GM18951 (cell line): Measurements from ENCODE around the gene IL34.

Experiments used
- POLR2A ChIP-seq: IDR thresholded peaks from 4 replicates; pipeline ENCODE4 v1.6.1; 2011; ENCODE audit warnings: mild to moderate bottlenecking; ENCODE audit not compliant: insufficient read length, insufficient read depth; ENCODE audit errors: extremely low read depth
- in situ Hi-C: fragments of 300-500 bp; cut with MboI; formaldehyde crosslinking; loops from one replicate; pipeline ENCODE4 v1.12.0; 2022; ENCODE audit warnings: low sequenced_read_pairs, mixed read lengths, inconsistent platforms; ENCODE audit not compliant: unreplicated experiment

The IL34 gene

DNA sequence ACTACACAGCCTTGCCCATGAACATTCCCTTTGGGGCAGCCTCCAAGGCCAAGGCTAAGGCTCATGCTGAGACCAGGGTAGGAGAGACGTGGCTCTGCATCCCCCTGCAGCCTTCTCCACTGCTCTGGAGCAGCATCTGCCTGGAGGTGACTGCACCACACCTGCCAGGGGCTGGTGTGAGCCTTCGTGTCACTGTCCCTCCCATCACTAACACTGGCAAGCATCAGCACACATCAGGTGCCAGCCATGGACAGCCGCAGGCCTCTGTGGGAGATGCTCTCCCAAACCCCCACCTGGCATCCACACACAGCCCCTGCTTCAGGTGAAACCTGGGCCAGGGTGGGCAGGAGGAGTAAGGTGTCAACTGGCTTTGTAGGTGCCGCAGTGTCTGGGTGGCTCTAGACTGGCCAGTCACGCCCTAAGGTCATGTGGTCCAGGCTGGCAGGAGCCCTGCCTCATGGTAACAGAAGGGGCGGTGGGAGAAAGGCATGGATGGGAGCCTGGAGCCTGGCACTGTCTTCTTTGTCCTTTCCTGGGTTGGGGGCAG is 57.5 kb downstream of the IL34 start:
- in situ Hi-C loops: no loop called here
- no peak for TF ChIP-seq POLR2A

DNA sequence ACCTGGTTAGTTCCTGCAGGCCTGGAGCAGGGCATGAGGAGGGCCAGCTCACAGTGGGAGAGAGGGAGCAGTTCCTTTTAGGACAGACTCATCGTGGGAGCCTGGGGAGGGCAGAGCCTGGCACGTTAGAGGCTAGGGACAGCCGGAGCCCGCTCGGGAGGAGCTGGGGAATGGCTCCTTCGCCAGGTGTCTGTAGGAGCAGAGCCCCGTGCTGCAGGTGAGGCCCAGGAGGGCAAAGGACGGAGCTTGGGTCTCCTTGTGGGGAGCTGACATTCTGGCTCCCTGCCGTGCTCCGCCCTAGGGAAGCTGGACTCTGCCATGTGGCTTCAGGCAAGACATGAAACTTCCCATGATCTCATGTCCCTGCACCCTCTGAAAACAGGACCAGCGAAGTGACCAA is 58.2 kb downstream of the IL34 start:
- in situ Hi-C loops: no loop called here
- TF ChIP-seq POLR2A: no peak

DNA sequence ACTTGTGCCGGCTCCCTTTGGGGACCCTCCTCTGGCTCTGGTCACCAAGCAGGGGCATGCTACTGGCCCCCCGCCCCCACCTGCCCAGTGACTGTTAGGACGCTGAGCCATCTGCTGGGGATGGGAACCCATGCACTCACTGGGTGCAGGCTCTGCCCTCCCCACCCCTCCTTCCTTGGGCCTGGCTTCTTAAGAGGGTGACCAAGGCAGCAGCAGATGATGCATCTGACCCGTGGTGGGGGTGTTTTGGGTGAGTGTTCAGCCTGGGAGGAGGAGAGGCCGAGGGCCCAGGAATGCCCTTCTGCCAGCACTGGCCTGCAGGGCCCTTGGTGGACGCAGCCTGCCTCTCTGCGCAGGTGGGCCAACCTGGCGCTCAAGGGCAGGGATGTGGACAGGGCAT is 58.7 kb downstream of the IL34 start:
- in situ Hi-C loops: no loop called here
- TF ChIP-seq POLR2A: no peak

DNA sequence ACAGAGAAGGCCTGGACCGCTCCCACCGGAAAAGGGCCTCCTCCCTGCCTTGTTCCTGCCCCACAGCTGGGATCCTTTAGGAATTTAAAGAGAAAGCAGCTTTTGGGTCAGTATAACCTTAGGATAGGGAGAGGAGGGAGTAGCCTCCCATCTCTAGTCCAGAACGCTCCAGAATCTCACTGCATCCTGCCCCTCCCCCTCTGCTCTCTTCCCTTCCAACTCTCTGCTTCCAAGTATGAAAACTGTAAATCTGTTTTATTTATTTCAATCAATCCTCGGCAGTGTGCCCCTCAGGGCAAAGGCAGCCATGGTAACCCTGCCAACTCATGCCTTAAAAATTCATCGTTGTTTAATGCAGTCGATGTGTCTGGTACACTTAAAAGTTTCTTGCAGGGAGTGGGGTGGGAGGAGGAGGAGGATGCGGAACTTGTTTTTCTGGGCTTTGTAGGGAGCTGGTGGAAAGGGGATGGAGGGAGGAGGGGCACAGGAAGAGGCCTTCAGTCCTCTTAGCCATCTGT is 60.6 kb downstream of the IL34 start:
- in situ Hi-C loops: no loop called here
- no peak for TF ChIP-seq POLR2A

DNA sequence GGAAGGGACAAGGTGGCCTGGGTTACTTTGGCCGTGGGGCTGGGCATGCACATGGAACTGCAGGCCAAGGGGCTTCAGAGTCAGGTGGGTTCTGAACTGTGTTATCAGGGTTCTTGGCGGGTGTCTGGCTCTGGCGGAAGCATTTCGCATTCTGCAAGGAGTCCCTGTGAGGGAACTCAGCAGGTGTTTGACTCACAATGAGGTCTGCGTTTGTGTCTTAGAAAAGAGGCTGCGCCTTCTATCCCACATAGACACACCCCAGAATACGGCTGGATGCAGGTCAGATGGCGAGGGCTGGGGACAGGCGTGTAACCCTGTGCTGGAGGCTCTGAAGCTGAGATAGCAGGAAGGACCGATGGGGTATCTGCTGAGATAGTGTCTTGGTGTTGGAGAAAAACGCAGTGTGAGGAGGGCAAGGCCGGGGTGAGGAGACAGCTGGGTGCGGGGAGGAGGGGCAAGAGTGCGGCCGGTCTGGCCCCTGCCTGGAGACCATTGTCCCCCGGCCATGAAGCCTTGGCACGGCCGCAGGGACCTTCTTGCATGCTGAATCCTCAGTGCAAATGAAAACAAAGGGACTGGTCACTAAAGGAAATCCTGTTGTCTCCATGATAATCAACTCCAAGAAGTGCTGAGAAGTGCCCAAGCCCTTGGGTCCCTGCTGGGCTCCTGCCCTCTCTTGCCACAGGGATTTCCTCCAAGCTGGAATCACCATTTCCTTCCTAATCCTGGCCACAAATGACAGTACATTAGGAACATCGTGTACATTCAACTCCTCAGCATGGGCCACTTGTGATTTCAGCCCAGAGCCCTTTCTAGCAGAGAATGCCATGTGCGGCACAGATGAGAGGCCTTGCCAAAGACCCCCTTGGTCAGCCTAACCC is 62.2 kb downstream of the IL34 start:
- no peak for TF ChIP-seq POLR2A
- in situ Hi-C loops: no loop called here

DNA sequence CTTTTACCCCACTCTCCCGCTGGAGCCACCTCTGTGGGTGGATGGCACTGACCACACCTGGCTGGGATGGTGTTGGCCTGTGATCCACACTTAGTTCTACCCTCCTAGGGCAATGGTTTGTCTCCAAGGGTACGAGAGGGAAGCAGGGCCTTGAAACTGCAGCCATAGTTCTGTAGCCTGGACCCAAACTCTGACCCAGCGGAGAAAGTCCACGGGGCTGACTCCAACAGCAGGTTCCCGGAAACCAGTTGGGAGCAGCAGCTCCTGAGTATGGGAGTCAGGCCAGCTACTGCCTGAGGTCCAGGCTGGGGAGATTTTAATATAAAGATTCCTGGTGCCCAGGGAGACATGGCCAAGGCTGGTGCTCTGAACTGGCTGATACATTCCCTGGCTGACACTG is 63.1 kb downstream of the IL34 start:
- no peak for TF ChIP-seq POLR2A
- in situ Hi-C loops: no loop called here

DNA sequence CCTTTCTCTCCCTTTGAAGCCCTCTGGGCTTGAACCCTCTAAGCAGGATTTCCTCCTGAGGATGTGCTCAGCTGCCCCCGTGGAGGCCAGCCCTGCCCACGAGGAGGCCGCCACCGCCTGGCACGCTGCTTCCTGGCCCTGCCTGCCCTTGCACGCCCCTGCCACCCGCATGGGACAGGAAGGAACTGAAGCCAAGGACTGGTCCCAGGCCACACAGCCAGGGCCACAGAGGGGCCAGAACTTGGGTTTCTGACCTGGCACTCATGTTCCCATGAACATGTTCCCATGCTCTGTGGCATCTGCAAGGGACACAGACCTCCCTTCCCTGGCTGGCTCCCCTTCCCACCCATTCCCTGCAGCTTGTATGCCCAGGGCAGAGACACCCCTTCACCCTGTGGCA is 63.6 kb downstream of the IL34 start:
- in situ Hi-C loops: no loop called here
- no peak for TF ChIP-seq POLR2A
